HepG2 (cell line): ENCODE results near the gene SMTNL1. TPM values are rescaled to one million over a fixed set of nuclear protein-coding genes. Genes with fewer than 3 reads are reported as not detected.

ENCODE experiments used
- EP300 ChIP-seq, 3 experiments: sonication (generic) in 1 of 3; formaldehyde crosslinking in 1 of 3; IDR thresholded peaks; 2 replicates each; pipeline versions ENCODE4 v1.5.1 to v1.6.1; 2011 to 2020; ENCODE audit warnings: low read depth in 2 of 3, low read length in 2 of 3, borderline replicate concordance in 1 of 3, improper control_type of control experiment in 1 of 3, mild to moderate bottlenecking in 1 of 3, missing genetic modification reagents in 1 of 3, moderate library complexity in 1 of 3
- FOXK2 ChIP-seq: fragments of 450-650 bp; IDR thresholded peaks from 2 replicates; pipeline ENCODE4 v1.6.1; 2016
- REL ChIP-seq: sonication (generic); formaldehyde crosslinking; conservative IDR thresholded peaks from 2 replicates; pipeline ENCODE4 v1.8.0; 2022; ENCODE audit warnings: mild to moderate bottlenecking, missing genetic modification reagents, moderate library complexity
- TP53 ChIP-seq: sonication (generic); formaldehyde crosslinking; conservative IDR thresholded peaks from 2 replicates; pipeline ENCODE4 v1.4.0; 2020; ENCODE audit warnings: missing genetic modification reagents
- TRIM22 ChIP-seq: fragments of 450-650 bp; IDR thresholded peaks from 2 replicates; pipeline ENCODE4 v1.6.1; 2017
- ZMYM2 ChIP-seq: sonication (generic); formaldehyde crosslinking; IDR thresholded peaks from 2 replicates; pipeline ENCODE4 v1.8.0; 2022; ENCODE audit warnings: mild to moderate bottlenecking, missing genetic modification reagents
- ZNF354B ChIP-seq: sonication (generic); formaldehyde crosslinking; IDR thresholded peaks from 2 replicates; pipeline ENCODE4 v1.8.0; 2022; ENCODE audit warnings: mild to moderate bottlenecking, missing genetic modification reagents
- ZNF639 ChIP-seq: conservative IDR thresholded peaks from 2 replicates; pipeline ENCODE4 v1.6.1; 2018; ENCODE audit warnings: missing genetic modification reagents
- ZSCAN5A ChIP-seq: sonication (generic); formaldehyde crosslinking; IDR thresholded peaks from 2 replicates; pipeline ENCODE4 v1.8.0; 2022; ENCODE audit warnings: mild to moderate bottlenecking, missing genetic modification reagents, borderline replicate concordance
- polyA plus RNA-seq, 8 experiments: library from polyadenylated mRNA; depleted of rRNA in 3 of 8; stranded (reverse) in 7 of 8; unstranded in 1 of 8; fragments of >200 nt; fragmentation: Illumina TruSeq in 4 of 8; extraction: Trizol in 4 of 8; gene quantifications; 2 replicates each; pipeline versions ENCODE4 v1.2.1 to v1.2.3, GENCODE V29; 2011 to 2016; ENCODE audit warnings: low read depth in 4 of 8, missing spikeins in 1 of 8, mixed read lengths in 1 of 8; ENCODE audit not compliant: insufficient read depth in 1 of 8
- total RNA-seq, 5 experiments: library from RNA; depleted of rRNA; stranded (reverse); fragments of >200 nt; fragmentation: Illumina TruSeq; extraction: Trizol; gene quantifications; 2 replicates each; pipeline ENCODE4 v1.2.3, GENCODE V29; 2016; ENCODE audit warnings: low read depth in 1 of 5

SMTNL1 gene
- total and polyA plus RNA-seq, 2 of the 13 experiments (the other 11 are each of a cell fraction or from before 2014, with no cell fraction given) = 0.04 TPM; not detected in 1

GRCh38 chr11:57596266-57596885 lies 59.0 kb downstream of the SMTNL1 start (continued):
- no peak for TF ChIP-seq TP53
- no peak for TF ChIP-seq ZSCAN5A (CRISPR knock-in tag)
- TF ChIP-seq EP300 (IDR thresholded peaks at IDR 0.05; ENCODE audit: low read depth in 2 of 2, low read length in 2 of 2) = no peak
- TF ChIP-seq EP300 (CRISPR knock-in tag; IDR thresholded peaks at IDR 0.05; ENCODE audit: borderline replicate concordance) = no peak
- TF ChIP-seq REL (CRISPR knock-in tag) = no peak
- TF ChIP-seq TRIM22 = no peak
- TF ChIP-seq ZMYM2 (CRISPR knock-in tag) = 0 out of 2 replicates have a peak, but pooled peaks have one; percentile 22
- TF ChIP-seq FOXK2 = no peak
- no peak for TF ChIP-seq ZNF354B (CRISPR knock-in tag)
- TF ChIP-seq ZNF639 = no peak
